Nephron (organoid): ENCODE measurements around the gene INSR.
A peak's percentile ranks its signal among the peaks of the same experiment; 100 is the strongest.
"Not testable (repeated sequence)": the region's sequence is repeated elsewhere in the genome, so short reads cannot be mapped to it uniquely, and the experiment has no call there.

Experiments used
- H3K27ac Mint-ChIP-seq, 3 experiments: 2 replicates each; pipeline ENCODE4 v1.8.0; 2020; ENCODE audit warnings: mixed read lengths in 3 of 3, mild to moderate bottlenecking in 2 of 3, moderate library complexity in 1 of 3
- H3K27me3 Mint-ChIP-seq: 2 replicates; pipeline ENCODE4 v1.8.0; 2021; ENCODE audit warnings: low read depth, mild to moderate bottlenecking, moderate library complexity, mixed read lengths
- H3K36me3 Mint-ChIP-seq: 2 replicates; pipeline ENCODE4 v1.8.0; 2020; ENCODE audit warnings: low read depth, mixed read lengths
- H3K4me1 Mint-ChIP-seq: 2 replicates; pipeline ENCODE4 v1.8.0; 2020; ENCODE audit warnings: mixed read lengths
- H3K4me3 Mint-ChIP-seq, 3 experiments: 2 replicates each; pipeline ENCODE4 v1.8.0; 2020; ENCODE audit warnings: mild to moderate bottlenecking in 3 of 3, mixed read lengths in 3 of 3, moderate library complexity in 2 of 3
- H3K9me3 Mint-ChIP-seq: 2 replicates; pipeline ENCODE4 v1.8.0; 2020; ENCODE audit warnings: mixed read lengths
- TF ChIP-seq, protein P1 (sequence below), 3 experiments: fragments of 200-600 bp; sonication (generic); IDR thresholded peaks; one replicate each; pipeline ENCODE4 v1.5.0; 2021; ENCODE audit warnings: antibody characterized with exemption in 3 of 3; ENCODE audit not compliant: unreplicated experiment in 3 of 3

The INSR gene

DNA sequence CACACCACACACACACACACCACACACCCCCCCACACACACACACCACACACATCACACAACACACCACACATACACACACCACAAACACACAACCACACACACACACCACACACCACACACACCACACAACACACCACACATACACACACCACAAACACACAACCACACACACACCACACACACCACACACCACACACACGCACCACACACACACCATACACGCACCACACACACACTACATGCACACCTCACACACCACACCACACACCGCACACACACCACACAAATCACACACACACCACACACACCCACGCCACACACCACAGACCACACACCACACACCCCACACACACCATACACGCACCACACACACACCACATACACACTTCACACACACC is 141.2 kb downstream of the INSR start:
- TF ChIP-seq, protein P1, sequence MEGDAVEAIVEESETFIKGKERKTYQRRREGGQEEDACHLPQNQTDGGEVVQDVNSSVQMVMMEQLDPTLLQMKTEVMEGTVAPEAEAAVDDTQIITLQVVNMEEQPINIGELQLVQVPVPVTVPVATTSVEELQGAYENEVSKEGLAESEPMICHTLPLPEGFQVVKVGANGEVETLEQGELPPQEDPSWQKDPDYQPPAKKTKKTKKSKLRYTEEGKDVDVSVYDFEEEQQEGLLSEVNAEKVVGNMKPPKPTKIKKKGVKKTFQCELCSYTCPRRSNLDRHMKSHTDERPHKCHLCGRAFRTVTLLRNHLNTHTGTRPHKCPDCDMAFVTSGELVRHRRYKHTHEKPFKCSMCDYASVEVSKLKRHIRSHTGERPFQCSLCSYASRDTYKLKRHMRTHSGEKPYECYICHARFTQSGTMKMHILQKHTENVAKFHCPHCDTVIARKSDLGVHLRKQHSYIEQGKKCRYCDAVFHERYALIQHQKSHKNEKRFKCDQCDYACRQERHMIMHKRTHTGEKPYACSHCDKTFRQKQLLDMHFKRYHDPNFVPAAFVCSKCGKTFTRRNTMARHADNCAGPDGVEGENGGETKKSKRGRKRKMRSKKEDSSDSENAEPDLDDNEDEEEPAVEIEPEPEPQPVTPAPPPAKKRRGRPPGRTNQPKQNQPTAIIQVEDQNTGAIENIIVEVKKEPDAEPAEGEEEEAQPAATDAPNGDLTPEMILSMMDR (IDR thresholded peaks at IDR 0.05; ENCODE audit: unreplicated experiment in 3 of 3), result no peak
- no peaks in the 10 kb centered on the region for H3K9me3 Mint-ChIP-seq
- peak overlapping the region in 1 of 3 experiments; percentile 10 for H3K4me3 Mint-ChIP-seq
- H3K27me3 Mint-ChIP-seq, result no peaks in the 10 kb centered on the region
- no peaks in the 10 kb centered on the region for H3K4me1 Mint-ChIP-seq
- H3K36me3 Mint-ChIP-seq, result peaks cover 29% of the 10 kb centered on the region
- H3K27ac Mint-ChIP-seq, result peak overlapping the region in 2 of 3 experiments; percentile 13 to 16

GRCh38 chr19:7152568-7152967 is 141.6 kb downstream of the INSR start:
- TF ChIP-seq, protein P1 (IDR thresholded peaks at IDR 0.05; ENCODE audit: unreplicated experiment in 3 of 3), result no peak
- peaks cover 29% of the 10 kb centered on the region for H3K36me3 Mint-ChIP-seq
- H3K27me3 Mint-ChIP-seq, result no peaks in the 10 kb centered on the region
- peak overlapping the region in 1 of 3 experiments; percentile 13 for H3K27ac Mint-ChIP-seq
- H3K4me3 Mint-ChIP-seq, result no peak overlapping the region
- no peaks in the 10 kb centered on the region for H3K9me3 Mint-ChIP-seq
- H3K4me1 Mint-ChIP-seq, result no peaks in the 10 kb centered on the region

GRCh38 chr19:7149956-7150705 is 144.1 kb downstream of the INSR start:
- Mint-ChIP-seq H3K4me3 (no peak overlapping the region), H3K4me1 (no peaks in the 10 kb centered on the region), H3K36me3 (peaks cover 42% of the 10 kb centered on the region), H3K27ac (no peak overlapping the region), H3K9me3 (peaks cover 7% of the 10 kb centered on the region), H3K27me3 (no peaks in the 10 kb centered on the region)
- TF ChIP-seq, protein P1 (IDR thresholded peaks at IDR 0.05; ENCODE audit: unreplicated experiment in 3 of 3), result no peak

- not testable (repeated sequence) for H3K9me3 Mint-ChIP-seq, H3K27me3 Mint-ChIP-seq, H3K4me1 Mint-ChIP-seq, H3K4me3 Mint-ChIP-seq
- H3K36me3 Mint-ChIP-seq, result peaks cover 47% of the 10 kb centered on the region
- peak overlapping the region in 1 of 3 experiments; percentile 53 for H3K27ac Mint-ChIP-seq
These were observed 147.0 kb downstream of the INSR start for GRCh38 chr19:7147119-7147675.

GRCh38 chr19:7146086-7146485 is 148.1 kb downstream of the INSR start:
- not testable (repeated sequence) for H3K4me1 Mint-ChIP-seq, H3K27ac Mint-ChIP-seq, H3K4me3 Mint-ChIP-seq, H3K27me3 Mint-ChIP-seq, H3K9me3 Mint-ChIP-seq
- peaks cover 56% of the 10 kb centered on the region for H3K36me3 Mint-ChIP-seq

- TF ChIP-seq, protein P1 (IDR thresholded peaks at IDR 0.05; ENCODE audit: unreplicated experiment in 3 of 3), result no peak
- no peak overlapping the region for H3K27ac Mint-ChIP-seq
- H3K4me3 Mint-ChIP-seq, result no peak overlapping the region
- H3K27me3 Mint-ChIP-seq, result no peaks in the 10 kb centered on the region
- peaks cover 7% of the 10 kb centered on the region for H3K9me3 Mint-ChIP-seq
- peaks cover 56% of the 10 kb centered on the region for H3K36me3 Mint-ChIP-seq
- no peaks in the 10 kb centered on the region for H3K4me1 Mint-ChIP-seq
These were observed 148.7 kb downstream of the INSR start for GRCh38 chr19:7145494-7145893.

- Mint-ChIP-seq H3K4me1 (no peaks in the 10 kb centered on the region), H3K27me3 (no peaks in the 10 kb centered on the region), H3K27ac (no peak overlapping the region), H3K36me3 (peaks cover 73% of the 10 kb centered on the region), H3K4me3 (no peak overlapping the region), H3K9me3 (peaks cover 7% of the 10 kb centered on the region)
- TF ChIP-seq, protein P1 (IDR thresholded peaks at IDR 0.05; ENCODE audit: unreplicated experiment in 3 of 3), result no peak
These were observed 151.4 kb downstream of the INSR start for GRCh38 chr19:7142771-7143170.
